Stimulated activated CD4-positive, alpha-beta T cell treated with anti-CD3 and anti-CD28 coated beads, Interleukin-15, amount 100 ng/mL, for 24 hours (primary cell): ENCODE data around the gene SHMT2.
A peak's percentile ranks its signal among the peaks of the same experiment; 100 is the strongest.

Experiments
- DNase-seq: peaks from one replicate; pipeline ENCODE4 v3.0.0-alpha.2; 2020

Gene SHMT2

GRCh38 chr12:57241402-57242310, 12.1 kb downstream of the SHMT2 start:
- DNase-seq: no peak

GRCh38 chr12:57242329-57242690, 12.8 kb downstream of the SHMT2 start:
- DNase-seq: no peak

DNA sequence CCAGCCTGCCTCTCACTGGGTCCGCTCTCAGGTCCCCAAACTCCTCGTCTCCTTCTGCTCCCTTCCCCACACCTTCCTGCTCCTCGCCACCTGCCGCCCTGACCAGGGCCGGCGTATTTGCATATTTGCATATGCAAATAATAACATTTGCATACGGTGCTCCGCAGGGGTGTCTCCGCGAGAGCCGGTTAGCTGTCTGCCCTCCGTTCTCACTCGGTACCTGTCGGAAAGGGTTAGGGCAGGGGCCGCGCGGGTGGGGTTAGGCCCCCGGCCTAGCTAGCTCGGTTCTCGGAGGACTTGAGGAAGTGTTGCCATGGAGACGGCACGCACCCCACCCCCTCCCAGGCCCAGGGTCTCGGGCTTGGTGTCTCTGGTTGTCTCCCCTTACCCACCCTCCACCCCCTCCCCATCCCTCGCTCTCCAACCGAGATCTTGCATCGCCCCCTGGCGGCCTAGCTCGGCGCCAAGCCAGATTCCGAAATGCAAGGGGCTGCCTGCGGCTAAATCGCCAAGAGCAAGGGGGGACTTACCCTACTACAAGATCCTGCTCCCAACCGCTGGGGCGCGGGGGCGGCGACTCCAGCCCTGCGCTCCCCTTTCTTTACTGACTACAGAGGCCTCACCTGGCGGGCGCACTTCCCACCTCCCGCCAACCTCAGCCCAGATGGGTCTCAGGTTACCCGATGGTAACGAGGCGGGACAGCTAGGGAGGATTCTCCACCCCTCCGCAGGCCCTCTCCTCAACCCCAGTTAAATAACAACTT, 13.4 kb downstream of the SHMT2 start:
- peak; percentile 81 for DNase-seq

DNA sequence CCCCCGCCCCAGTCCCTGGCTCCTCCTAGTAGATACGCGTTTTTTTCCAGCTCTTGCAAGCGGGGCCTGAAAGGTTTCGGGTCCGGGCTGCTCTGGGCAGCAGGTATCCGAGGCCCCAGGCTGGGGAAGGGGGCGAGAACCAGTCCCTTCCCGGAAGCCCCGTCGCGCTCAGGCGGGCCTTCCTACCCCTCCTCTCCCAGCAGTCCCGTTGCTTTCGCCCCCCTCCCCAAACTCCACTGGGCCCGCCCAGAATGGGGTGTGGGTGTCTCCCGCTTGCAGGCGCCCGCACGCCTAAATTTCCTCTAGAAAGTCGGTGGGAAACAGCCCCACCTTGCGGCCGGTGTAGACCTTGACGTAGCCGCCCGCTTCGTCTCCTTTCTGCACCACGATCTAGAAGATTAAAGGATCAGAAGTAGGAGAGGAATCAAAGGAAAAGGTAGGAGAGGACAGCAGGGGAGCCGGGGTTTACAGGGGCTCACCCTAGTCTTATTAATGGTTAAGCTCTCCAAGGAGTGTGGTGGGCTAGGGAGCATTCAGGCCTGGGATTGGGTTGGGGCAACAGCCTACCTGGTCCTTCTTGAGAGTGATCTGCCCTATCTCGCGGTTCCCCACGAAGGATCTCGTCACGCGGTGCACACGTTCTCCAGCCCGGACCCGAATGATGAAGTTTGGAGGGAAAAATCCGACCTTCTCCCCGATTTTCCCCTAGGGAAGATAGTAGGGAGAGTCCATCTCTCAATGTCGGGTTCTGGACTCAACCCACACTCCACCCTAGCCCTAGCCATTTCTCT, 14.2 kb downstream of the SHMT2 start:
- peak; percentile 90 for DNase-seq

DNA sequence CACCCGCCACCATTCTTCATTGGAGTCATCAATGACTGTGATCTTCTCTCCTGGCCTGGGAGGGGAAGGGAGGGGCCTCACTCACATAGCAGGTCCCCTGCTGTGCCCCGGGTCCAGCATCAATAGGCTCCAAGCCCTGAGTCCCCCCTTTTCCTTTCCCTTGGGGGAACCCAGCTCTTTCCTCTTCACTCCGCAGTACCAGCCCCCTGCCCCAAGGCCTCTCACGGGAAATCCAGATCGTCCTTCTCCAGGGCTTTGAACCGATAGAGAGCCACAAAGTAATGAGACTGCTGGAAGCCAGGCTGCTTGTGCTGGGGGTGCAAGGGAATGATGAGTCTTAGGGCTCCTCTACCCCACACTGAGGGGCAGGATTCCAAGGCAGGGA, 14.8 kb downstream of the SHMT2 start:
- no peak for DNase-seq

GRCh38 chr12:57247041-57247440, 17.5 kb downstream of the SHMT2 start:
- no peak for DNase-seq

DNA sequence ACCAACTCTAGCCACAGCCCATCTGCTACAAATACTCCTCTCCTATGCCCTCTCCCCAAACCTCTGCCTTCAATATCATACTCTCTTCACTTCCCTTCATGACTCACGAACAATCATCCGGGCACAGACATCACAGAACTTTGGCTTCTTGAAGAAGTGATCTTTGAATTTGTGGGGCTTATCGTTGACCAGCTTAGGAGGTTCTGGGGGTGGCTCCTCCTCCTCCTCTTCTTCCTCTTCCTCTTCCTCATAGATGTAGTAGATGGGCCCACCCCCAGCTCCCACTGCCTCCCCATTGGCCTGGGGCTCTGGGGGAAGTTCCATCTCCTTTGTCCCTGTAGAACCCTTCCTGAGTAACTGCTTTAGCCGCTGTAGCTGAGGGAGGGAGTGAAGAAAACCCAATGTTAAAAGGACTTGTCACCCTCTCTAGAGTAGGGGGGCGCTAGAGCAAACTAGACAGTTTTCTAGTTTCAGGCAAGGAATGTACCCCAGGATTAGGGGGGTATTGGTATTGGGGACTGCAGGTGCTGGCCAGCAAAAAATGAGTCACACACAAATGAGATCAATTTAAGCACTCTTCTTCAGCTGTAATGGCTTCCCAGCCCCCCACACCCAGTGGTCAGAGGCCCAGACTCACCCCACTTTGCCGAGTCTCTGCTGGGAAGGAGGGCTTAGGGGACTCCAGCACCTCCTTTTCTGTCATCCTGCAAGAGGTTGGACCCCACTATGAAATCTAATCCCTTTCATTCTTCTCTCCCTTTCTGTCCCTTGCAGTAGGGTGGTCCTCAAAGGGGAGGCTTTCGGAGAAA, 19.6 kb downstream of the SHMT2 start:
- DNase-seq: no peak

GRCh38 chr12:57250541-57250940, 21.0 kb downstream of the SHMT2 start:
- DNase-seq: no peak

DNA sequence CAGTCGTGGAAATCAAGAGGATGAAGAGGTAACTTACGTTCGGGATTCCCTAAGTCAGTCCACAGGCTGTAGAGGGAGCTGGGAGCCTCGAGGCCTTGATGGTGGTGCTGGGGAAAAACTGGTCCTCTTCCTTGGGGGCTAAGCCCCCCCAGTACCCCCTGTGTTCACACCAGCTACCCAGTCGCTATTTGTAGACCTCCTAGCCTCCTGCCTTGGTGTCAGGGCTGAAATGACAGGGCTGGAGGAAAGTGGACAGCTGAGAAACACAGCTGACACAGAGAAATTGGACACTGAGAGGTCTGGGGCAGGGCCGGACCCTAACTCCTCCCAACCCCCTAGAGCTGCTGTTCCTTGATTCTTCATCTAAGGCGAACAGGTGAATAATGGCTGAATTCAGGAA, 21.4 kb downstream of the SHMT2 start, which contains the start of gene STAC3:
Gene STAC3, minus strand, starts transcription at position 232 of the 400 bp plus-strand sequence. CDS start 1,551 bp downstream, outside the sequence.
- DNase-seq: no peak

DNA sequence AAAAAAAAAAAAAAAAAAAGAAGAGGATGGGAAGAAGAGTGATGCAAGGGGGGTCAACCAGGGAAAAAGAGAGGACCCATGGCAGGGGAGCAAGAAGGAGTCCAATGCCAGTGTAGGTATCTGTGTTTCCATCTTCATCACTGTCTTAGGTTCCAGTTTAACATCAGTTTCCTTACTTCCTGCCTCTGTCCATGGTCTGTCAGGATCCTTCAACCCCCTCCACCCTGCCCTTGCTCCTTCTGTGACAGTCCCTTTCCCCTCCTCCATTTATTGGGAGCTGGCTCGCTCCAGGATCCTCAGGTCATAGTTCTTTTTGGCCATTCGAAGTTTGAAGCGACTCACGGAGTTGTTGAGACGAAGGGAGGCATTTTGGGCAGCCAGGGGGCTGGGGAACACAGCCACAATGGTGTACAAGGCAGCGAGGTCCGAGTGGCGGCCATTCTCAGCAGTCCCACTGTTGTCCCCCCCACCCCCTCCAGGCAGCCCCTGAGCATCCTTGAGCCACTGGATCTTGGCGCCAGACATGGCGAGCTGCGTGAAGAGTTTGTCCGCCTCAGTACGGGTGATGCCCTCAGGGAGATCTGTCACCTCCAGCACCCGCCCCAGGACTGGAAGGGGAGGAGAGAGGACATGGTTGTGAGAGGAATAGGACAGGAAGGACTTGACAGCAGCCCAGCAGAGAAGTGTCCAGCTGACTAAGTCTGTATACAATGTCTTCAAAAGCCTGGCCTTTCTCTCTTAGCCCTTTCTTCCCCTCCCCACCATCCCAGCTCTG, 25.2 kb downstream of the SHMT2 start:
- DNase-seq: no peak

DNA sequence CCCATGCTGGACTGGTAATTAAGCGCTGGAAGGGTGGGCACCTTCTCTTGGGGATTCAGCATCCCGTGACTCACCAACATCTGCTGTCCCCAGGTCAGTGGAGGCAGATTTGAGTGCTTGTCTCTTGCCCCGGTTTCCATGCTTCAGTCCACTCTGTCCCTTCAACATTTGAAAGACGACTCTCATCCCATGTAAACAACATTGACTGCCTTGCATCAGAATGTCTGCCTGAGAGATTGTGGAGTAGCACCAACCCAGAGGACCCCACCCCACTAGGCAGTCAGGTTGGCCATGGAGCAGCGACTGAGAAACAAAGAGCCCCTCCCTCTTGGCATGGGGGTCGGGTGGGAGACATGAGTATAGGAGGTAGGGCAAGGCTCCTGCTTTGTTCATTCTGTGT, 26.4 kb downstream of the SHMT2 start:
- DNase-seq: no peak

DNA sequence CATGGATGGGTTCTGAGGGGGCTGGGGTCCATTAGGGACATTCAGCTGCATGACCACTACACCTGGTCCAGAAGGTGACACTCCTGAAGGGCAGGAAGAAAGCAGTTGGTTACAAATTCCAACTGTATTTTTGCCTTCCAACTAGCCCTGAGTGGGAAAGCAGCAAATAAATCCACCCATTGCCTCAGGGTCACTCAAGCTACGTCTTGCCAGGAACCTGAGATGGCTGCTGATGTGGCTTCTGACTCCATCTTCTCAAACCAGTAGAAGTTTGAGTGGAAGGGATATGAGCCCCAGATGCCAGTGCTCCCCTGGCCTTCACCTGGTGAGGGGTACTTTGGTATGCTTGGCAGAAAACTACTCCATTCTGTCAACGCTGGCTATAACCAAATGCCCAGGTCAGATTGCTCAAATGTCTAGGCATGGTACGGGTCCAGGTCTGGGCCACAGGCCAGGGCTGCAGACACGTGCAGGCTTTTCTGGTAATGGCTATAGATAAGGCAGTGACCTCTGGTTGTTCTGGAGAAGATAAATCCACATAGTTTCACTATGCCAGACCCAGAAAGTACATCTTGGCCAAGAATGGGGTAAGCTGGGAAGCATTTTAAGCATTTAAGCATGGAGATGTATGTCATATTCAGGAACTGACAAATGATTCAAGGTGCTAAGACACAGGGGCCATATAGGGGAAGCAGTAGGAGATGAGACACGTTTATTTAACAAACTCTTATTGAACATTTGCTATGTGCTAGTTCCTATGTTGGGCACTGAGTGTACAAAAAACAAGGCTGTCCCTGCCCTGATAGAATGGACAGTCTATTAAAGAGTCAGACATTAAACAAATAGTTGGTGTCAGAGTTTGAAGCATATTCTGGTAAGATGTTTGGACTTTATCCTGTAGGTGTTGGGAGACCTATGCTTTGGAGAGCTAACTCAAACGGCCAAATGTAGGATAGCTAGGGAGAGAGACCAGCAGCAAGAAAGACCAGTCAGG, 29.8 kb downstream of the SHMT2 start:
- no peak for DNase-seq

GRCh38 chr12:57260366-57260765, 30.9 kb downstream of the SHMT2 start:
- DNase-seq: no peak

GRCh38 chr12:57261428-57261865, 31.9 kb downstream of the SHMT2 start:
- DNase-seq: no peak

DNA sequence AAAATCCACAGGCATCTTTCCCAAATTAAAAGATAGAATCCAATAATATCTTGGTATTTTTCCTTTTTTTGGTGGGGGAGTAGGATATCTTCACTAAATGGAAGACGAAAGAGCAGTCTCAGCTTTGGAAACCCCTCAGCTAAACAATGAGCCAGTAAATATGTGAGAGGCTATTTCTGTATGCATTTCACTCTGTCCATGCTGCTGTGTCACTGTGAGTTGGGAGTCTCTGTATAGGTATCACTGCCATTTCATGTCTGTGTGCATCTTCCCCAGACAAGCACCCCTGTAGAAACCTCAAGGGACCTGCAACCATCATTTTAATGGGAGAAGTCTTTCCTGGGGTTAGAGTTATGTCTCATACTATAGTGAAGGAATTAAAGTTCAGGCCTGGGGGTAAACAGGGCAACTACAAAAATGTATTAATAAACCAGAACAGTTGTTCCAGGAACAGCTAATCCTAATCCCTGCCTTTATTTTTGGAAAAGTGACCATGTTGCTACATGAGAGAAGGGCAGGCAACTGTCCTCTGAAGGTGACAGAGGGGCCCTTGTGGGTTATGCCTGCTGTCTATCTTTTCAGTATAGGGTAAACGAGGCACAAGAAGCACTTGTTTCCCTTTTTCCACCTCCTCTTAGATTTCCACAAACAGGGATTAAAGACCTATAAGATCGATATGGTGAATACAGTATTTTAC, 32.8 kb downstream of the SHMT2 start:
- DNase-seq: no peak

- no peak for DNase-seq
Measured at GRCh38 chr12:57263096-57263495, 33.6 kb downstream of the SHMT2 start.

DNA sequence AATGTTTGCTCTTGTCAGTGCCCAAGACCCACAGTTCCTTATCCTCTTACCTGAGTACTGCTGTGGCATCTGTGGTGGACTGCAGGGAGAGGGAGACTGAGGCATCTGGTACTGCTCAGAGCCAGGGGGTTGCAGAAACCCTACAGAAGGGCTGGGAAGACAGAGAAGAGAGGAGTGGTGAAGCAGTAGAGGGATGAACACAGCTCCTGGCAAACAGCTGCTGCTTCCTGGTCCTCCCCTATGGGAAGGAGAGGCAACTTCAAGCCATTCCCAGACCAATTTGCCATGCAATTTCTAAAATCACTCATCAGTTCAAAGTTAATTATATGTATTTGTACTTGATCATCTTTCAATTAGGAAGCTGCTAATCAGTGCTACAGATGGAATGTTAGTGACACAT, 37.2 kb downstream of the SHMT2 start:
- DNase-seq: no peak

GRCh38 chr12:57268264-57268663, 38.8 kb downstream of the SHMT2 start:
- peak; percentile 58 for DNase-seq

GRCh38 chr12:57270966-57271470, 41.5 kb downstream of the SHMT2 start:
- DNase-seq: no peak
